HG02840 (cell line): ENCODE data around the gene FBXO40.

Source experiments
- ATAC-seq: cut with Tn5 transposase; IDR thresholded peaks from one replicate; pipeline ENCODE4 v1.9.1; 2021; ENCODE audit warnings: mild to moderate bottlenecking, moderate library complexity, moderate number of reproducible peaks; ENCODE audit not compliant: unreplicated experiment, low FRiP score

Gene FBXO40

GRCh38 chr3:121604759-121605158 is 11.6 kb downstream of the FBXO40 start:
- no peak for ATAC-seq

DNA sequence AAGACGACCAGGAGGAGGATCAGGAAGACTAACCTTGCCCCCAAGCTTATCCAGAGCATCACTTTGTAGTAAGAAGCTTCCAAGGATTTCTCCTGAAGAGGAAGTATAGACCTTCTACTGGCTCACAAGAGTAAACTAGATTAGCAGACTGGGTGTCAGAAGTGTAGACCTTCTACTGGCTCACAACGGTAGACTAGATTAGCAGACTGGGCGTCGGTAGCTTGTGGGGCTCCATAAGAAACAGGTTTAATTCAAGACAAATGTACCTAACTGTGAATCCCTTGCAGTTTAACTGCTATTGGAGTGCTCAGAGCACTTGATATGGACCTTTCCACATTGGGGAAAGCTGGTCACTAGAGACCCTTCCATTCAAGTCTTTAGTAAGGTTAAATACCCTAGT is 12.9 kb downstream of the FBXO40 start:
- ATAC-seq: no peak

DNA sequence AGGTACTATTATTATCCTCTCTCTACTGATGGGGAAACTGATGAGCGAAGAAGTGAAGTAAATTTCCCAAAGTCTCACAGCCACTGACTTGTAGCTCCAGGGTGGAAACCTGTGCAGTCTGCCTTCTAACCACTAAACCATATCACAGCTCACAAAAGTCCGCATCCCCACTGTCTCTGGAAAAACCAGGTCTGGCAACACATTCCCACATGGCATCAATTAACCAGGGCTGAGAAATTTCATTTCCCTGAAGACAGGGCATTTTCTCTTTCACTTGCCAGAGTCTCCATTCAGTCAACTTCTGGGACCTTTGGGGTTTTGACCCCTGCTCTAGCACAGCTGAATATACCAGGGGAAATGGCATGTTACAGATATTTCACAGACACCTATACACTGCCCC is 26.5 kb downstream of the FBXO40 start:
- ATAC-seq: no peak

GRCh38 chr3:121621491-121621890 is 28.3 kb downstream of the FBXO40 start:
- no peak for ATAC-seq

- ATAC-seq: no peak
These were observed 31.1 kb downstream of the FBXO40 start for GRCh38 chr3:121624147-121624899.

- no peak for ATAC-seq
These were observed 33.3 kb downstream of the FBXO40 start for GRCh38 chr3:121626495-121626894.

DNA sequence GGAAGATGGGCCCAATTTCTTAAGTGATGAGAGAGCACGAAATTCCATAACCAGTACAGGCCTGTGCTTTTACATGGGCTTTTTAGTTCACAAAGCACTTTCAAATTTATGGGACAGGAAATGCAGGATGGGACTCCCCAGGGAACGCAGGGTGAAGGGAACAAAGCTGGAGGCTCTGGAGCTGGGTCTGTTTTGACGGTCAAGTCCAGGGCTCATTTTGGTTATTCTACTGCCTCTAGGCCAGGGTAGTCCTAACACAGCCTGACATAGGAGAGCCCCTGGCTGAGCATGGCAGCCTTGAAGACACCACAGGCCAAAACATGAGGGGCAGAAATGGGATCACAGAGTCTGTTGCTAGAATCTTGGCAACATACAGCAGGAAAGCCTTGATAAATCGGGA is 34.0 kb downstream of the FBXO40 start:
- ATAC-seq: no peak

GRCh38 chr3:121627622-121628021 is 34.4 kb downstream of the FBXO40 start:
- ATAC-seq: no peak

- ATAC-seq: no peak
These were observed 36.4 kb downstream of the FBXO40 start for GRCh38 chr3:121629601-121630000.

DNA sequence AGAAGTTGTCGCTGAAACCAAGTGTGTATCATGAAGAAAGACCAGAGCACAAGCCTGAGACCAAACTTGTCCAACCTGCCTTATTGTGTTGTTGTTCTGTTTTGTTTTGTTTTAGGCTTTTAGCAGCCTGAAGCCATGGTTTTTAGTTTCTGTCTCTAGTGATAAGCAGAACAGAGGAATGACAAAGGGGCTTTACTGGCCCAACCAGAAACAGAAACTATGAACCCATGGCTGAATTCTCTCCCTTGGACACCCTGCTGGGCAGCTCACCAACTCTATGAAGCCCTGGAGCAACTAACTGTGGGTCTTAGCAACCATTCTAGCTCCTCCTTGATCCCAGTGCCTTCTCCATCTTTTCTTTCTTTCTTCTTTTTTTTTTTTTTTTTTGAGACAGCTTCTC is 37.2 kb downstream of the FBXO40 start:
- ATAC-seq: no peak

DNA sequence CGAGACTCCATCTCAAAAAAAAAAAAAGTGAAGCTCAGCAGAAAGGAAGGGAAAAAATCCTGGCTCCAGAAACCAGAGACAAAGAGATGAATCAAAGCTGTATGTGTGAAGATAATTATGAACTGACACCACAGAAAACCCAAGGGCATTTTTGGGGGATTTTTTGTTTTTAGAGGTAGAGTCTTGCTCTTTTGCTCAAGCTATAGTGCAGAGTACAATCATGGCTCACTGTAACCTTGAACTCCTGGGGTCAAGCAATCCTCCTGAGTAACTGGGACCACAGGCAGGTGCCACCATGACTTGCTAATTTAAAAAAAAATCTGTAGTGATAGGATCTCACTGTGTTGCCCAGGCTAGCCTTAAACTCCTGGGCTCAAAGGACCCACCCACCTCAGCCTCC is 44.7 kb downstream of the FBXO40 start:
- ATAC-seq: no peak

- no peak for ATAC-seq
These were observed 47.9 kb downstream of the FBXO40 start for GRCh38 chr3:121641127-121641526.

- no peak for ATAC-seq
These were observed 49.6 kb downstream of the FBXO40 start for GRCh38 chr3:121642601-121643314.

GRCh38 chr3:121645054-121645453 is 51.9 kb downstream of the FBXO40 start:
- no peak for ATAC-seq

- no peak for ATAC-seq
These were observed 55.2 kb downstream of the FBXO40 start for GRCh38 chr3:121648219-121648958.

- ATAC-seq: no peak
These were observed 56.5 kb downstream of the FBXO40 start for GRCh38 chr3:121649645-121650044.

DNA sequence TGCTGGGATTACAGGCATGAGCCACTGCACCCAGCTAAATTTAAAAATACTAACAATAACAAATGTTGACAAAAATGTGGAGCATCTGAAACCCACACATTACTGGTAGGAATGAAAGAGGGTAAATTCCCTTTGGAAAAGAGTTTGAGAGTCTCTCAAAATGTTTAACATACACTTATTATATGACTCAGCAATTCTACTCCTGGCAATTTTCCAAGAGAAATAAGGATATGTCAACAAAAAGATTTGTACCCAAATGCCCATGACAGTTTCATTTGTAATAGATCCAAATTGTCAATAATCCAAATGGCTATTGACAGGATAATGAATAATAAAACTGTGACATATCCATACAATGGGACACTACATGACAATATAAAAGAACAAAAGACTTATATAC is 58.5 kb downstream of the FBXO40 start:
- no peak for ATAC-seq

- peak; percentile 70 for ATAC-seq
These were observed 61.6 kb downstream of the FBXO40 start for GRCh38 chr3:121654493-121655385.

DNA sequence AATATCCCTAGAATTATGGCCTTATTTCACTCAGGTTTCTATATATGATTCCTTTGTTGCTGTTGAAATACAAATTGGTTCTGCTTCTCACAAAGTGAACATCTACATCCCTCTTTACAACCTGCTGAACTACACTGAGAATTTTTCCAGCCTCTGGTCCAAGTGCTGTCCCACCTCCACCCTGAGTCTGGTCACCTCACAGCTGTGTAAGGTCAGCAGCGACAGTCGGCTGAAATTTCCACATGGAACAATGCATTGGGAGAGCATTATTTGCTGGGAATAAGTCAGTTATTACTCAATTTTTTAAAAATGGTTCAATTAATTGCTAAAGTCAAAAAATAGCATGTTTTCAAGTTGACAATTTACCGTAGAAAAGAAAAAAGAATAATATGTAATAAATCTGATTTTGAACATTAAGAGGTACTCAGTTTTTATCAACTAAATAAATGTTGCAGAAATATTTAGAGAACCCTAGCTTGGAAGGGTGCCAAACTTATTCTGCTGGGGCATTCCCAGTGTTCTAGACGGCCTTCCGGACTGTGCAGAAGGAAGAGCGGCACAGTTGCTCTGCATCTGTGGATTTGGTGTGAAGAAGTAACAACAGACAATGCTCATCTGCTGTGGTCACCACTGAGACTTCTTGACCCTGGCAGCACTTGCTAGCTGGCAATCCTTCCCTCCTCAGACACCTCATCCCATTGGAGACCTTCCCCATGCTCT is 65.7 kb downstream of the FBXO40 start:
- ATAC-seq: no peak

- ATAC-seq: no peak
These were observed 66.4 kb downstream of the FBXO40 start for GRCh38 chr3:121659586-121659985.
